BJ (cell line): ENCODE results near the gene GRB2. TPM values are rescaled to one million over a fixed set of nuclear protein-coding genes. Genes with fewer than 3 reads are reported as not detected.

Source experiments
- CTCF ChIA-PET: fragments of 350-600 bp; formaldehyde crosslinking; extraction: SDS; loops from one replicate; lab custom pipeline; 2021; ENCODE audit warnings: antibody characterized with exemption, inconsistent platforms; lab: Yijun Ruan, JAX
- POLR2A ChIA-PET: fragments of 300-600 bp; sonication (Branson Sonifier 250); formaldehyde crosslinking; extraction: SDS; loops from one replicate; lab custom pipeline; 2021; ENCODE audit warnings: antibody characterized with exemption; lab: Charles Lee
- DNase-seq: peaks from one replicate; pipeline ENCODE4 v3.0.0-alpha.2; 2011; ENCODE audit warnings: low read depth
- H3K27me3 ChIP-seq: 2 replicates; pipeline ENCODE4 v1.6.0; 2011; ENCODE audit warnings: low read length; ENCODE audit not compliant: control insufficient read depth, insufficient read depth
- H3K36me3 ChIP-seq: 2 replicates; pipeline ENCODE4 v1.5.1; 2011; ENCODE audit warnings: low read length; ENCODE audit not compliant: control insufficient read depth, insufficient read depth
- H3K4me3 ChIP-seq: 2 replicates; pipeline ENCODE4 v1.5.1; 2011; ENCODE audit warnings: low read depth, mild to moderate bottlenecking, control low read depth, low read length
- polyA plus RNA-seq: library from polyadenylated mRNA; depleted of rRNA; stranded (reverse); fragments of >200 nt; gene quantifications from 2 replicates; pipeline ENCODE4 v1.2.3, GENCODE V29; 2011
- TF ChIP-seq, protein P1 (sequence below): IDR thresholded peaks from 2 replicates; pipeline ENCODE4 v1.5.1; 2011; ENCODE audit warnings: low read depth, mild to moderate bottlenecking, control low read depth, inconsistent platforms, low read length, moderate library complexity; ENCODE audit not compliant: insufficient read depth

The GRB2 gene
- polyA plus RNA-seq, 1 experiment, result 50.7 TPM

DNA sequence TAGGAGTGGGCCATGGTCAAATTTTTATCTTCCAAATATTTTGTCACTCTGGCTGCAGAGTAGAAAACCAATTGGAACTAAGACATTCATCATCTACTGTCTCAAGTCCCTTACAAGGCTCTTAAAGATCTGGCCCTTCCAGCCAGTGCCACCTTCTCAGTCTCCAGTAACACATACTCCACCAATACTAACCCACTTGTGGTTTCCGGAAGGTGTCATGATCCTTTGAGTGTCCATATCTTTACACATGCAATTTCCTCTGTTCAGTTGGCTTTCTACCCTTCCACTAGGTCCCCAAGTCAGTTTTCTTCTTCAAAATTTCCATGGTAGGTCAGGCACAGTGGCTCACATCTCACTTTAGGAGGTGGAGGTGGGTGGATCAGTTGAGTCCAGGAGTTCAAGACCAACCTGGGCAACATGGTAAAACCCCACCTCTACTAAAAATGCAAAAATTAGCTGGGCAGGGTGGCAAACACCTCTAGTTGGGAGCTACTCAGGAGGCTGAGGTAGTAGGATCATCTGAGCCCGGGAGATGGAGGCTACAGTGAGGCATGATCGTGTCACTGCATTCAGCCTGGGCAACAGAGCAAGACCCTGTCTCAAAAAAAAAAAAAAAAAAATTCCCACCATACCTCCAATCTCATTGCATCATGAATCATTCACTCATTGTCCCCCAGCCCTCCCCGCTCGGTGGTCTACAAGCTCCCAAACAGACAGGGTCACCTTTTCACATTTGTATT lies 6.0 kb upstream of the GRB2 start:
- TF ChIP-seq, protein P1, sequence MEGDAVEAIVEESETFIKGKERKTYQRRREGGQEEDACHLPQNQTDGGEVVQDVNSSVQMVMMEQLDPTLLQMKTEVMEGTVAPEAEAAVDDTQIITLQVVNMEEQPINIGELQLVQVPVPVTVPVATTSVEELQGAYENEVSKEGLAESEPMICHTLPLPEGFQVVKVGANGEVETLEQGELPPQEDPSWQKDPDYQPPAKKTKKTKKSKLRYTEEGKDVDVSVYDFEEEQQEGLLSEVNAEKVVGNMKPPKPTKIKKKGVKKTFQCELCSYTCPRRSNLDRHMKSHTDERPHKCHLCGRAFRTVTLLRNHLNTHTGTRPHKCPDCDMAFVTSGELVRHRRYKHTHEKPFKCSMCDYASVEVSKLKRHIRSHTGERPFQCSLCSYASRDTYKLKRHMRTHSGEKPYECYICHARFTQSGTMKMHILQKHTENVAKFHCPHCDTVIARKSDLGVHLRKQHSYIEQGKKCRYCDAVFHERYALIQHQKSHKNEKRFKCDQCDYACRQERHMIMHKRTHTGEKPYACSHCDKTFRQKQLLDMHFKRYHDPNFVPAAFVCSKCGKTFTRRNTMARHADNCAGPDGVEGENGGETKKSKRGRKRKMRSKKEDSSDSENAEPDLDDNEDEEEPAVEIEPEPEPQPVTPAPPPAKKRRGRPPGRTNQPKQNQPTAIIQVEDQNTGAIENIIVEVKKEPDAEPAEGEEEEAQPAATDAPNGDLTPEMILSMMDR, result no peak
- Histone ChIP-seq H3K4me3 (no peak overlapping the region), H3K36me3 (no peaks in the 10 kb centered on the region), H3K27me3 (peaks cover 6% of the 10 kb centered on the region)
- CTCF ChIA-PET, result interaction anchor here (1.0 to 4.3 kb wide), 13 partner anchors 10 to 297 kb away, joined by 3 to 28 read pairs (median 6); partner anchors contain the start of genes GGA3, MIF4GD, MRPS7 and SLC25A19
- POLR2A ChIA-PET, result no interaction called here
- DNase-seq, result no peak

DNA sequence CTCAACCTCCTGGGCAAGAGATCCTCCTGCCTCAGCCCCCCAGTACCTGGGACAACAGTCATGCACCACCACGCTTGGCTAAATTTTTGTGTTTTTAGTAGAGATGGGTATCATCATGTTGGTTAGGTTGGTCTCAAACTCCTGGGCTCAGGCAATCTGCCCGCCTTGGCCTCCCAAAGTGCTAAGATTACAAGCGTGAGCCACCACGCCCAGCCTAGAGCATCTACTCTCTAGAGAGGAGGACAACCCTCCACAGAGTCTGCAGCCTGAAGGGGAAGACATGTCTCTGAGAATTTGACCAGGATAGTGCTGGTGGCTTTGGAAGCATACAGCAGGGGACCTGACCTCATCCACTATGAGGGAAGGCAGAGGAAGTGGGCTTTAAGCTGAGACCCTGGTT lies 4.7 kb upstream of the GRB2 start:
- peaks cover 5% of the 10 kb centered on the region for H3K27me3 ChIP-seq
- ChIA-PET POLR2A (no interaction called here), CTCF (interaction anchor here (0.8 to 1.3 kb wide), 3 partner anchors 87 to 141 kb away, joined by 3 to 4 read pairs (median 3); no protein-coding TSS in a partner anchor)
- H3K4me3 ChIP-seq, result no peak overlapping the region
- TF ChIP-seq, protein P1, result no peak
- no peak for DNase-seq
- no peaks in the 10 kb centered on the region for H3K36me3 ChIP-seq

DNA sequence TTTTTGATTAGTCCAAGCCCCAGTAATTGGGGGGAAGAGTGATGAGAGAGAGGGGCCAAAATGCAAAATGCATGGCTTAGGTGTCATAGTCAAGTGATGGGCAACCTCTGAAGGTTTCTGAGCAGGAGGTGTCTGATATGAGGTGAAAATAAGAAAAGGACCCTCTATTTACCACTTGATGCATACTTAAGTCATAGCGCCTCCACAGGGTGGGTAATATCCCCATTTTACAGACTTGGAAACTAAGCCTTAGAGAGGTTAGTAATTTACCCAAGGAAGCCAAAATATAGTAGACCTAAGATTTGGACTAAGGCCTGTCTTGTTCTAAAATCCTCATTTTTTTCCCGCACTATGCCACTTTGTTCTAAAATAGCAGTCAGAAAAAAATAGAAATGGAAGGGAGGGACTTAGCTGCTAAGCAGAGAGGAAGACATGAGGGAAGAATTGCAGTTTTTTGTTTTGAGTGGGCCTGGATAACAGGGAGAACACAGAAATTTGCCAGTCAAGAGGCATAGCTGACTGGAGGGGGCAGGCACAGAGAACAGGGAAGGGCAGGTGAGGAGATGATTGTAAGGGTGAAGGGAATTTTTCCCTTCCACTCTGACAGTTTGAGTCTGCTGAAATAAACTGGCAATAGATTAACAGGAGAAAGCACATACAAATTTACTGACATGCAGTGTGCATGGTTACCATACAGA lies 2.3 kb upstream of the GRB2 start:
- POLR2A ChIA-PET, result no interaction called here
- Histone ChIP-seq H3K4me3 (no peak overlapping the region), H3K27me3 (peaks cover 5% of the 10 kb centered on the region; the same call in 1 of the 2 replicates), H3K36me3 (no peaks in the 10 kb centered on the region)
- CTCF ChIA-PET, result interaction anchor here (1.2 to 2.6 kb wide), 3 partner anchors 130 to 226 kb away, joined by 3 to 6 read pairs (median 4); partner anchors contain the start of genes MIF4GD and SMIM5
- DNase-seq, result no peak
- TF ChIP-seq, protein P1, result no peak

DNA sequence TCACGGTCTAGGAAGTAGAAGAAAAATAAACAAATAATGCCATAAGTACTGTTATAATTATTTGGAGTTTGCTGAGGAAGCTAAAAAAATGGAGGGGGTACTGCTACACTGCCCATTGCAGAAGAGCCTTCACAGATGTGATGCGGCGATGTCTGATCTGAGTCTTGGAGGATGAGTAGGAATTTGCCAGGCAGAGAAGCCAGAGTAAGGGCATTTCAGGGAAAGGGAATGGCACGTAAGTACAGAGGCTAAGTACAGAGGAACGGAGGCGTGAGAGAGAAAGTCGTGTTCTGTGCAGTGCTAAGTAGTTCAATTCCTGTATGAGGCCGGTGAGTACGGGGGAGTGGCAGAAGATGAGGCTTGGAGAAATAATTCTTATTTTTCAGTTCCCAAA lies 741 bp upstream of the GRB2 start:
- TF ChIP-seq, protein P1, result no peak
- Histone ChIP-seq H3K27me3 (peaks cover 5% of the 10 kb centered on the region; the same call in 1 of the 2 replicates), H3K36me3 (no peaks in the 10 kb centered on the region), H3K4me3 (peak overlapping the region; percentile 50)
- DNase-seq, result no peak
- CTCF ChIA-PET, result interaction anchor here (0.8 to 2.4 kb wide), 11 partner anchors 9 to 166 kb away, joined by 3 to 12 read pairs (median 4); partner anchors contain the start of genes MIF4GD and SLC25A19
- POLR2A ChIA-PET, result interaction anchor here (0.6 to 0.7 kb wide), 2 partner anchors 111 to 117 kb away, joined by 3 to 4 read pairs; partner anchors contain the start of gene SLC25A19
